GM23248 (cell line): ENCODE measurements around the gene EML1. TPM values are rescaled to one million over a fixed set of nuclear protein-coding genes. Genes with fewer than 3 reads are reported as not detected.

Source experiments
- DNase-seq: peaks from one replicate; pipeline ENCODE4 v3.0.0-alpha.2; 2015
- H2AFZ ChIP-seq: fragments of 200-600 bp; sonication (generic); 2 replicates; pipeline ENCODE4 v1.6.1; 2016; ENCODE audit warnings: antibody characterized with exemption
- H3F3A ChIP-seq: fragments of 200-600 bp; sonication (generic); 2 replicates; pipeline ENCODE4 v1.6.1; 2016; ENCODE audit warnings: mild to moderate bottlenecking, antibody characterized with exemption, mixed run types; ENCODE audit not compliant: insufficient read depth
- H3K27ac ChIP-seq: fragments of 200-600 bp; sonication (generic); 2 replicates; pipeline ENCODE4 v1.5.1; 2016; ENCODE audit warnings: mild to moderate bottlenecking
- H3K27me3 ChIP-seq: fragments of 200-600 bp; sonication (generic); replicated peaks from 2 replicates; pipeline ENCODE4 v1.6.1; 2016; ENCODE audit warnings: mild to moderate bottlenecking; ENCODE audit not compliant: insufficient read depth
- H3K36me3 ChIP-seq: fragments of 200-600 bp; sonication (generic); 2 replicates; pipeline ENCODE4 v1.6.1; 2016; ENCODE audit warnings: low read depth, mild to moderate bottlenecking
- H3K4me1 ChIP-seq: fragments of 200-600 bp; sonication (generic); 2 replicates; pipeline ENCODE4 v1.6.1; 2016; ENCODE audit warnings: mild to moderate bottlenecking; ENCODE audit not compliant: insufficient read depth
- H3K4me2 ChIP-seq: fragments of 200-600 bp; sonication (generic); one replicate; pipeline ENCODE4 v1.6.1; 2016; ENCODE audit warnings: mild to moderate bottlenecking; ENCODE audit not compliant: unreplicated experiment
- H3K4me3 ChIP-seq: fragments of 200-600 bp; sonication (generic); 2 replicates; pipeline ENCODE4 v1.5.1; 2016; ENCODE audit warnings: mild to moderate bottlenecking
- H3K79me2 ChIP-seq: fragments of 200-600 bp; sonication (generic); 2 replicates; pipeline ENCODE4 v1.6.1; 2016; ENCODE audit warnings: mild to moderate bottlenecking; ENCODE audit not compliant: insufficient read depth
- H3K9ac ChIP-seq: fragments of 200-600 bp; sonication (generic); 2 replicates; pipeline ENCODE4 v1.6.1; 2016; ENCODE audit warnings: mild to moderate bottlenecking
- H3K9me2 ChIP-seq: fragments of 200-600 bp; sonication (generic); 2 replicates; pipeline ENCODE4 v1.6.1; 2016; ENCODE audit warnings: mixed run types, mild to moderate bottlenecking, moderate library complexity; ENCODE audit not compliant: insufficient read depth
- H3K9me3 ChIP-seq: fragments of 200-600 bp; sonication (generic); one replicate; pipeline ENCODE4 v1.6.1; 2017; ENCODE audit warnings: low read depth
- H4K20me1 ChIP-seq: fragments of 200-600 bp; sonication (generic); 2 replicates; pipeline ENCODE4 v1.6.0; 2016; ENCODE audit not compliant: insufficient read depth
- EZH2 ChIP-seq: fragments of 200-600 bp; sonication (generic); IDR thresholded peaks from 2 replicates; pipeline ENCODE4 v1.6.1; 2018; ENCODE audit warnings: antibody characterized with exemption, mild to moderate bottlenecking; ENCODE audit not compliant: insufficient read depth, poor library complexity, severe bottlenecking
- EZH2phosphoT487 ChIP-seq: fragments of 200-600 bp; sonication (generic); IDR thresholded peaks from 2 replicates; pipeline ENCODE4 v1.6.1; 2018; ENCODE audit warnings: antibody characterized with exemption, moderate library complexity, mild to moderate bottlenecking, low read depth; ENCODE audit not compliant: insufficient read depth
- WGBS, 2 experiments: methylation state at CpG; one replicate each; pipeline ENCODE4 v1.1.6; 2015 to 2017; ENCODE audit warnings: low lambda C conversion rate in 2 of 2, low coverage in 1 of 2; ENCODE audit errors: missing lambda C conversion rate in 2 of 2; 5-methylcytosine and 5-hydroxymethylcytosine counted together
- in situ Hi-C: fragments of 300-500 bp; cut with MboI; formaldehyde crosslinking; loops from 2 replicates; pipeline ENCODE4 v1.15.0; 2020
- polyA plus RNA-seq: library from polyadenylated mRNA; unstranded; fragments of >200 nt; fragmentation: Nextera tagmentation; extraction: Ambion mirVana; gene quantifications from 2 replicates; pipeline ENCODE4 v1.2.1, GENCODE V29; 2016
- total RNA-seq: library from RNA; depleted of rRNA; stranded (reverse); fragments of >200 nt; shearing (Covaris generic); gene quantifications from 2 replicates; pipeline ENCODE4 v1.2.3, GENCODE V29; 2014

EML1 gene
- total and polyA plus RNA-seq, 2 experiments from 2014 or later = 14.8 to 17.9 TPM

- Histone ChIP-seq H3K27ac (no peak overlapping the region), H3K9me3 (no peaks in the 10 kb centered on the region), H3K9ac (no peak overlapping the region), H3K27me3 (no peaks in the 10 kb centered on the region), H3K4me3 (no peak overlapping the region), H3K36me3 (no peaks in the 10 kb centered on the region), H4K20me1 (0 out of 2 replicates have a peak, but pooled peaks cover 3% of the 10 kb centered on the region), H3F3A (no peaks in the 10 kb centered on the region), H3K4me1 (0 out of 2 replicates have a peak, but pooled peaks cover 3% of the 10 kb centered on the region), H3K9me2 (no peaks in the 10 kb centered on the region), H2AFZ (no peak overlapping the region), H3K4me2 (no peak overlapping the region), H3K79me2 (peaks cover 6% of the 10 kb centered on the region; the same call in 1 of the 2 replicates)
- TF ChIP-seq EZH2phosphoT487 (peak; percentile 97), EZH2 (no peak)
- in situ Hi-C loops = no loop called here
- WGBS, 2 experiments = 36 to 37% methylated on average over 8 of the region's 8 CpGs
- peak; percentile 51 for DNase-seq
Measured at GRCh38 chr14:99821519-99822508, 28.6 kb downstream of the EML1 start.

GRCh38 chr14:99822800-99823455 is 29.7 kb downstream of the EML1 start:
- H3K4me2 ChIP-seq = no peak overlapping the region
- 70% methylated on average over 18 of the region's 18 CpGs for WGBS, 2 experiments
- H3K36me3 ChIP-seq = no peaks in the 10 kb centered on the region
- H4K20me1 ChIP-seq = 0 out of 2 replicates have a peak, but pooled peaks cover 3% of the 10 kb centered on the region
- no peaks in the 10 kb centered on the region for H3K9me2 ChIP-seq
- H2AFZ ChIP-seq = no peak overlapping the region
- H3K4me3 ChIP-seq = no peak overlapping the region
- peaks cover 5% of the 10 kb centered on the region; the same call in 1 of the 2 replicates for H3K79me2 ChIP-seq
- no peak overlapping the region for H3K9ac ChIP-seq
- TF ChIP-seq EZH2phosphoT487 = no peak
- no peak for TF ChIP-seq EZH2
- H3F3A ChIP-seq = no peaks in the 10 kb centered on the region
- H3K27ac ChIP-seq = no peak overlapping the region
- no peaks in the 10 kb centered on the region for H3K27me3 ChIP-seq
- DNase-seq = no peak
- 0 out of 2 replicates have a peak, but pooled peaks cover 3% of the 10 kb centered on the region for H3K4me1 ChIP-seq
- H3K9me3 ChIP-seq = no peaks in the 10 kb centered on the region
- in situ Hi-C loops = no loop called here

- Histone ChIP-seq H3K36me3 (no peaks in the 10 kb centered on the region), H3K9me2 (no peaks in the 10 kb centered on the region), H3K9me3 (no peaks in the 10 kb centered on the region), H3F3A (no peaks in the 10 kb centered on the region), H3K9ac (no peak overlapping the region), H2AFZ (no peak overlapping the region), H3K27ac (no peak overlapping the region), H3K27me3 (no peaks in the 10 kb centered on the region), H3K4me2 (no peak overlapping the region), H3K79me2 (peaks cover 5% of the 10 kb centered on the region; the same call in 1 of the 2 replicates), H4K20me1 (0 out of 2 replicates have a peak, but pooled peaks cover 3% of the 10 kb centered on the region), H3K4me1 (0 out of 2 replicates have a peak, but pooled peaks cover 3% of the 10 kb centered on the region), H3K4me3 (no peak overlapping the region)
- TF ChIP-seq EZH2 (no peak), EZH2phosphoT487 (no peak)
- in situ Hi-C loops = no loop called here
- 91 to 95% methylated on average over 2 of the region's 2 CpGs for WGBS, 2 experiments
- DNase-seq = no peak
Measured at GRCh38 chr14:99824776-99825175, 31.6 kb downstream of the EML1 start.

- DNase-seq = no peak
- TF ChIP-seq EZH2 (no peak), EZH2phosphoT487 (no peak)
- no peaks in the 10 kb centered on the region for H3F3A ChIP-seq
- H2AFZ ChIP-seq = no peak overlapping the region
- H3K4me2 ChIP-seq = no peak overlapping the region
- H3K9me2 ChIP-seq = no peaks in the 10 kb centered on the region
- no peaks in the 10 kb centered on the region for H3K4me1 ChIP-seq
- H3K27me3 ChIP-seq = no peaks in the 10 kb centered on the region
- H4K20me1 ChIP-seq = no peaks in the 10 kb centered on the region
- in situ Hi-C loops = no loop called here
- no peak overlapping the region for H3K27ac ChIP-seq
- no peaks in the 10 kb centered on the region for H3K36me3 ChIP-seq
- no peak overlapping the region for H3K4me3 ChIP-seq
- WGBS, 2 experiments = 69 to 72% methylated on average over 2 of the region's 2 CpGs
- no peaks in the 10 kb centered on the region; the same call in 1 of the 2 replicates for H3K79me2 ChIP-seq
- no peaks in the 10 kb centered on the region for H3K9me3 ChIP-seq
- H3K9ac ChIP-seq = no peak overlapping the region
Measured at GRCh38 chr14:99829450-99829849, 36.2 kb downstream of the EML1 start.
